Measurements from ENCODE around the gene SH3GLB2. TPM values are rescaled to one million over a fixed set of nuclear protein-coding genes. Genes with fewer than 3 reads are reported as not detected.

The SH3GLB2 gene
- total and polyA plus RNA-seq, 7 experiments from 2014 or later, result 22.5 to 106 (median 82.5) TPM

- peak overlapping the region in 5 of 10 donors; percentile 2 to 39 (median 32) for H3K4me3 Mint-ChIP-seq
- Histone ChIP-seq H3K9me3 (ENCODE audit: control insufficient read depth in 2 of 3, low read length in 3 of 3) (no peaks in the 10 kb centered on the region), H3K27ac (ENCODE audit: low read depth, low read length) (no peak overlapping the region), H3K4me3 (ENCODE audit: low read length) (no peak overlapping the region), H3K36me3 (ENCODE audit: control insufficient read depth in 2 of 3, insufficient read depth in 3 of 3, low read length in 3 of 3) (peaks cover 0 to 18% (median 0%) of the 10 kb centered on the region in 3 experiments), H3K4me1 (ENCODE audit: control insufficient read depth in 2 of 2, insufficient read depth in 2 of 2, low read length in 2 of 2) (peaks cover 12 to 41% of the 10 kb centered on the region in 2 donors), H3K27me3 (ENCODE audit: control insufficient read depth in 2 of 2, insufficient read depth in 2 of 2, low read length in 2 of 2) (no peaks in the 10 kb centered on the region)
- peaks cover 20 to 46% (median 30%) of the 10 kb centered on the region in 7 donors for H3K4me1 Mint-ChIP-seq
- peaks cover 0 to 6% (median 0%) of the 10 kb centered on the region in 5 donors for H3K36me3 Mint-ChIP-seq
- H3K9me3 Mint-ChIP-seq, result no peaks in the 10 kb centered on the region
- ChIA-PET CTCF (interaction anchor here (0.7 to 0.9 kb wide), 2 partner anchors 11 to 58 kb away, joined by 4 read pairs; no protein-coding TSS in a partner anchor), POLR2A (no interaction called here)
- DNase-seq (no peak), ATAC-seq (no peak)
- peak overlapping the region in 7 of 9 donors; percentile 26 to 85 (median 74) for H3K27ac Mint-ChIP-seq
- H3K27me3 Mint-ChIP-seq, result no peaks in the 10 kb centered on the region
- intact Hi-C loops (cut with micrococcal nuclease), result no loop called here
These were observed 44.0 kb upstream of the SH3GLB2 start for GRCh38 chr9:129072171-129072570.

GRCh38 chr9:129071526-129072126 lies 43.5 kb upstream of the SH3GLB2 start:
- Mint-ChIP-seq H3K4me3 (peak overlapping the region in 7 of 10 donors; percentile 2 to 62 (median 35)), H3K27me3 (no peaks in the 10 kb centered on the region), H3K27ac (peak overlapping the region in 7 of 9 donors; percentile 26 to 85 (median 74)), H3K36me3 (peaks cover 0 to 6% (median 0%) of the 10 kb centered on the region in 5 donors), H3K9me3 (no peaks in the 10 kb centered on the region), H3K4me1 (peaks cover 20 to 46% (median 30%) of the 10 kb centered on the region in 7 donors)
- H3K4me1 ChIP-seq (ENCODE audit: control insufficient read depth in 2 of 2, insufficient read depth in 2 of 2, low read length in 2 of 2), result peaks cover 12 to 41% of the 10 kb centered on the region in 2 donors
- no peaks in the 10 kb centered on the region for H3K27me3 ChIP-seq (ENCODE audit: control insufficient read depth in 2 of 2, insufficient read depth in 2 of 2, low read length in 2 of 2)
- DNase-seq (peak in 5 of 9 donors; percentile 23 to 57 (median 43)), ATAC-seq (no peak)
- ChIA-PET CTCF (interaction anchor here (0.7 kb wide), 1 partner anchor 59 kb away, joined by 4 read pairs; no protein-coding TSS in a partner anchor), POLR2A (no interaction called here)
- H3K27ac ChIP-seq (ENCODE audit: low read depth, low read length), result no peak overlapping the region
- H3K4me3 ChIP-seq (ENCODE audit: low read length), result no peak overlapping the region
- peaks cover 0 to 20% (median 0%) of the 10 kb centered on the region in 3 experiments for H3K36me3 ChIP-seq (ENCODE audit: control insufficient read depth in 2 of 3, insufficient read depth in 3 of 3, low read length in 3 of 3)
- H3K9me3 ChIP-seq (ENCODE audit: control insufficient read depth in 2 of 3, low read length in 3 of 3), result no peaks in the 10 kb centered on the region
- intact Hi-C loops (cut with micrococcal nuclease), result no loop called here

GRCh38 chr9:129070696-129071525 lies 42.8 kb upstream of the SH3GLB2 start:
- H3K36me3 ChIP-seq (ENCODE audit: control insufficient read depth in 2 of 3, insufficient read depth in 3 of 3, low read length in 3 of 3), result peaks cover 0 to 21% (median 1%) of the 10 kb centered on the region in 3 experiments
- peak overlapping the region; percentile 21 for H3K27ac ChIP-seq (ENCODE audit: low read depth, low read length)
- H3K4me3 Mint-ChIP-seq, result peak overlapping the region in 1 of 10 donors; percentile 44

DNA sequence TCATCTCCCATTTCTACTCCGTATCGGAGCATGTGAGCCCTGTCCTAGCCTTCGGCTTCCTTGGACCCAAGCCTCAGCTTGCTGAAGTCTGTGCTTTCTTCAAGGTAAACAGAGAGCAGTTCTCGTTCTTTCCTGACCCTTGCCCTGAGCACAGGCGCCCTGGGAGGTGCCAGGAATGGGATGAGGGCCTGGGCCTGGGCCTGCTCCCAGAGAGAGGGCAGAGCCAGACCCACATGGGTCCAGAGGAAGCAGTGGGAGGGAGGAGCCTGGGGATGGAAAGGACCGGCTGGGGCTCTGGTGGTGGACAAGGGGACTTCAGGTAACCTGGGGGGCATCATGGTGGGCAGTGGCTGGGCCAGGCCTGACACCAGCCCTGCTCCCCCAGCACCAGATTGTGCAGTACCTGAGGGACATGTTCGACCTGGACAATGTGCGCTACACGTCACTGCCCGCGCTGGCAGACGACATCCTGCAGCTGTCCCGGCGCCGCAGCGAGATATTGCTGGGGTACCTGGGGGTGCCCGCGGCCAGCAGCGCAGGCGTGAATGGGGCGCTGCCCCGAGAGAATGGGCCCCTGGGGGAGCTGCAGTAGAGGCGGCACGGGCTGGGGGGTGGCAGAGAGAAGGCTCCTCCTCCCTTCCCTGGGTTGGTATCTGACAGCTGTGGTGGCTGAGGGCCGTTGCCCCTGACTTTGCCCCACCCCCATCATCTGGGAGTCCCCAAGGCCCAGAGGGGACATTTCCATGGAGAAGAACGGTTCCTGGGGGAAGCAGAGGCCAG lies 41.9 kb upstream of the SH3GLB2 start:
- POLR2A ChIA-PET, result interaction anchor here (1.3 to 1.4 kb wide), 2 partner anchors 11 to 34 kb away, joined by 5 to 8 read pairs; partner anchors contain the start of genes DOLPP1 and MIGA2
- no peak for DNase-seq
- H3K27me3 Mint-ChIP-seq, result no peaks in the 10 kb centered on the region

More at GRCh38 chr9:129070696-129071525, 42.8 kb upstream of the SH3GLB2 start:
- POLR2A ChIA-PET, result no interaction called here
- Histone ChIP-seq H3K4me1 (ENCODE audit: control insufficient read depth in 2 of 2, insufficient read depth in 2 of 2, low read length in 2 of 2) (peaks cover 12 to 41% of the 10 kb centered on the region in 2 donors), H3K9me3 (ENCODE audit: control insufficient read depth in 2 of 3, low read length in 3 of 3) (no peaks in the 10 kb centered on the region), H3K4me3 (ENCODE audit: low read length) (no peak overlapping the region), H3K27me3 (ENCODE audit: control insufficient read depth in 2 of 2, insufficient read depth in 2 of 2, low read length in 2 of 2) (no peaks in the 10 kb centered on the region)
- CTCF ChIA-PET, result no interaction called here
- H3K27ac Mint-ChIP-seq, result peak overlapping the region in 5 of 9 donors; percentile 6 to 80 (median 67)
- ATAC-seq, result no peak
- peaks cover 0 to 7% (median 0%) of the 10 kb centered on the region in 5 donors for H3K36me3 Mint-ChIP-seq
- no peak for DNase-seq
- no peaks in the 10 kb centered on the region for H3K27me3 Mint-ChIP-seq
- H3K9me3 Mint-ChIP-seq, result no peaks in the 10 kb centered on the region
- H3K4me1 Mint-ChIP-seq, result peaks cover 20 to 46% (median 30%) of the 10 kb centered on the region in 7 donors
- intact Hi-C loops (cut with micrococcal nuclease), result no loop called here

GRCh38 chr9:129068990-129069861 lies 41.1 kb upstream of the SH3GLB2 start:
- peak overlapping the region; percentile 37 for H3K27ac ChIP-seq (ENCODE audit: low read depth, low read length)
- no peak overlapping the region for H3K4me3 ChIP-seq (ENCODE audit: low read length)
- Mint-ChIP-seq H3K9me3 (no peaks in the 10 kb centered on the region), H3K27ac (peak overlapping the region; percentile 67 to 95 (median 92)), H3K27me3 (no peaks in the 10 kb centered on the region), H3K4me3 (peak overlapping the region; percentile 33 to 84 (median 67)), H3K36me3 (peaks cover 0 to 16% (median 0%) of the 10 kb centered on the region in 5 donors), H3K4me1 (peaks cover 20 to 46% (median 30%) of the 10 kb centered on the region in 7 donors)
- ATAC-seq, result peak; percentile 98
- no peaks in the 10 kb centered on the region for H3K27me3 ChIP-seq (ENCODE audit: control insufficient read depth in 2 of 2, insufficient read depth in 2 of 2, low read length in 2 of 2)
- peaks cover 0 to 30% (median 4%) of the 10 kb centered on the region in 3 experiments for H3K36me3 ChIP-seq (ENCODE audit: control insufficient read depth in 2 of 3, insufficient read depth in 3 of 3, low read length in 3 of 3)
- peak; percentile 37 to 67 (median 55) for DNase-seq
- ChIA-PET CTCF (no interaction called here), POLR2A (interaction anchor here (1.2 to 1.4 kb wide), 3 partner anchors 9 to 33 kb away, joined by 3 to 8 read pairs (median 5); partner anchors contain the start of genes DOLPP1 and MIGA2)
- peaks cover 9 to 41% of the 10 kb centered on the region in 2 donors for H3K4me1 ChIP-seq (ENCODE audit: control insufficient read depth in 2 of 2, insufficient read depth in 2 of 2, low read length in 2 of 2)
- intact Hi-C loops (cut with micrococcal nuclease), result loop anchor here in 1 of 2 donors (1.0 kb wide), 1 partner anchor 12 kb away; the partner anchor contains the start of gene DOLPP1
- H3K9me3 ChIP-seq (ENCODE audit: control insufficient read depth in 2 of 3, low read length in 3 of 3), result no peaks in the 10 kb centered on the region

More for the DNA sequence above, 41.9 kb upstream of the SH3GLB2 start:
- peak overlapping the region in 2 of 10 donors; percentile 81 to 84 for H3K4me3 Mint-ChIP-seq
- no peaks in the 10 kb centered on the region for H3K27me3 ChIP-seq (ENCODE audit: control insufficient read depth in 2 of 2, insufficient read depth in 2 of 2, low read length in 2 of 2)
- no peaks in the 10 kb centered on the region for H3K9me3 Mint-ChIP-seq
- H3K4me3 ChIP-seq (ENCODE audit: low read length), result no peak overlapping the region
- H3K27ac Mint-ChIP-seq, result peak overlapping the region in 8 of 9 donors; percentile 31 to 93 (median 89)
- H3K9me3 ChIP-seq (ENCODE audit: control insufficient read depth in 2 of 3, low read length in 3 of 3), result no peaks in the 10 kb centered on the region
- peaks cover 20 to 46% (median 30%) of the 10 kb centered on the region in 7 donors for H3K4me1 Mint-ChIP-seq
- peaks cover 0 to 13% (median 0%) of the 10 kb centered on the region in 5 donors for H3K36me3 Mint-ChIP-seq
- intact Hi-C loops (cut with micrococcal nuclease), result loop anchor here in 1 of 2 donors (1.0 kb wide), 1 partner anchor 11 kb away; the partner anchor contains the start of gene DOLPP1
- peak overlapping the region; percentile 37 for H3K27ac ChIP-seq (ENCODE audit: low read depth, low read length)
- H3K4me1 ChIP-seq (ENCODE audit: control insufficient read depth in 2 of 2, insufficient read depth in 2 of 2, low read length in 2 of 2), result peaks cover 12 to 41% of the 10 kb centered on the region in 2 donors
- peaks cover 0 to 25% (median 4%) of the 10 kb centered on the region in 3 experiments for H3K36me3 ChIP-seq (ENCODE audit: control insufficient read depth in 2 of 3, insufficient read depth in 3 of 3, low read length in 3 of 3)
- CTCF ChIA-PET, result no interaction called here
- ATAC-seq, result no peak

All from naive thymus-derived CD4-positive, alpha-beta T cell (primary cell).